Natural killer cell (primary cell): Measurements from ENCODE around the gene MMP24OS. TPM values are rescaled to one million over a fixed set of nuclear protein-coding genes. Genes with fewer than 3 reads are reported as not detected.

ENCODE experiments used
- ATAC-seq, 3 donors: fragments of 150-1000 bp in 2 of 3; fragments of 200-7000 bp in 1 of 3; cut with Tn5 transposase; 1 replicate in 1 of 3; 2 replicates in 2 of 3; pipeline ENCODE4 v1.10.0; 2021; ENCODE audit warnings: mild to moderate bottlenecking in 2 of 3, moderate library complexity in 2 of 3
- DNase-seq, 2 donors: peaks; one replicate each; pipeline versions ENCODE4 v3.0.0 to v3.0.0-alpha.2; 2013 to 2021; ENCODE audit warnings: mixed read lengths in 1 of 2
- H3K27ac ChIP-seq: one replicate; pipeline ENCODE4 v1.5.1; 2013; ENCODE audit warnings: mild to moderate bottlenecking, low read length
- H3K27me3 ChIP-seq: one replicate; pipeline ENCODE4 v1.6.1; 2013; ENCODE audit warnings: low read length; ENCODE audit not compliant: control insufficient read depth, insufficient read depth
- H3K36me3 ChIP-seq: one replicate; pipeline ENCODE4 v1.6.1; 2013; ENCODE audit warnings: low read length; ENCODE audit not compliant: control insufficient read depth, insufficient read depth
- H3K4me1 ChIP-seq: one replicate; pipeline ENCODE4 v1.6.1; 2013; ENCODE audit warnings: low read length; ENCODE audit not compliant: control insufficient read depth, insufficient read depth
- H3K4me3 ChIP-seq: one replicate; pipeline ENCODE4 v1.5.1; 2013; ENCODE audit warnings: low read length
- H3K9me3 ChIP-seq: one replicate; pipeline ENCODE4 v1.6.1; 2013; ENCODE audit warnings: low read length; ENCODE audit not compliant: control insufficient read depth, insufficient read depth
- H3K27ac Mint-ChIP-seq, 2 donors: one replicate each; pipeline ENCODE4 v1.8.0; 2022; ENCODE audit warnings: mild to moderate bottlenecking in 2 of 2, mixed read lengths in 2 of 2, moderate library complexity in 1 of 2
- H3K27me3 Mint-ChIP-seq, 2 donors: one replicate each; pipeline ENCODE4 v1.8.0; 2022; ENCODE audit warnings: low read depth in 2 of 2, mixed read lengths in 2 of 2
- H3K36me3 Mint-ChIP-seq: one replicate; pipeline ENCODE4 v1.8.0; 2022; ENCODE audit warnings: mixed read lengths
- H3K4me1 Mint-ChIP-seq, 2 donors: one replicate each; pipeline ENCODE4 v1.8.0; 2022; ENCODE audit warnings: mixed read lengths in 2 of 2
- H3K4me3 Mint-ChIP-seq: one replicate; pipeline ENCODE4 v1.8.0; 2022; ENCODE audit warnings: mild to moderate bottlenecking, moderate library complexity, mixed read lengths
- H3K9me3 Mint-ChIP-seq, 2 donors: one replicate each; pipeline ENCODE4 v1.8.0; 2022; ENCODE audit warnings: mixed read lengths in 2 of 2
- WGBS: methylation state at CpG from one replicate; pipeline ENCODE4 v1.1.7; 2013; ENCODE audit warnings: missing lambda C conversion rate; ENCODE audit not compliant: insufficient coverage; 5-methylcytosine and 5-hydroxymethylcytosine counted together
- intact Hi-C: fragments of 100-400 bp; cut with micrococcal nuclease; formaldehyde crosslinking; loops from one replicate; pipeline ENCODE4 v1.14.2; 2022
- total RNA-seq, 4 donors: library from RNA; stranded (reverse); fragments of 120-200 nt in 1 of 4; gene quantifications; one replicate each; pipeline versions ENCODE4 v1.2.3 to v1.2.4, GENCODE V29; 2013 to 2022
- TF ChIP-seq, protein P1 (sequence below): fragments of 200-600 bp; IDR thresholded peaks from one replicate; pipeline ENCODE4 v1.8.0; 2022; ENCODE audit warnings: antibody characterized with exemption

Gene MMP24OS
- total RNA-seq, 3 donors from 2014 or later (not counting 1 experiment from before 2014, with no cell fraction given): 76.5 to 92.7 (median 86.6) TPM

DNA sequence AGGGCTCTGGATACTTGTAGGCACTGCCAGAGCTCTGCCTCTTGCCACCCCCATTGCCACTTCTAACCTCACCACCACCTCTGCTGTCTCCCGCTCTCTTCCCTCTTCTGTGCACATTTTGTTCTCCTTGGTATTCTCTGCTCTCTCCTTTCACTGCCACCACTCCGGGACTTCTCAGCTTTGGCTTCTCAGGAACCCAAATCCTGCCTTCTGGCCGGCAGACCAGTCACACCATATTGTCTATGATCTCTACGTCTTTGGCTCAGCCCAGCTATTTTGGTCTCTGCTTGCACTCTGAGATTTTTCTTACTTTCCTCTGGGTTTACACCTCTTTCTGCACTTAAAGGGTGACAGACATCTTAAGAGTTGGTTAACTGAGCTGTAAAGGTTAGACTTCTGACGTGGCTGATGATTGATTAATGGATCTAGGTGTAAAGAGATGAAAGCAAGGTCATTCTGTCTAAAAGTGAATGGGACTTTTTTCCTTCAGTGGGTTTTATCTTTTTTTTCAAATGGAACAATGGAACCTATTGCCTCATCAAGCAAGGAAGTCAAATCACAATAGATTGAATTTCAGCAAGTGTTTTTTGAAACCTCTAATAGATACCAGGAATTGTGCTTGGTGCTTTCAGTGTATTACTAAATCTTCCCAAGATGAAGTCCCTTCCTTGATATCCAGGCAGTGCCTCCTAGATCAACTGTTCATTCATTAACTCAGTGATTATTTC, 37.7 kb downstream of the MMP24OS start:
- TF ChIP-seq, protein P1, sequence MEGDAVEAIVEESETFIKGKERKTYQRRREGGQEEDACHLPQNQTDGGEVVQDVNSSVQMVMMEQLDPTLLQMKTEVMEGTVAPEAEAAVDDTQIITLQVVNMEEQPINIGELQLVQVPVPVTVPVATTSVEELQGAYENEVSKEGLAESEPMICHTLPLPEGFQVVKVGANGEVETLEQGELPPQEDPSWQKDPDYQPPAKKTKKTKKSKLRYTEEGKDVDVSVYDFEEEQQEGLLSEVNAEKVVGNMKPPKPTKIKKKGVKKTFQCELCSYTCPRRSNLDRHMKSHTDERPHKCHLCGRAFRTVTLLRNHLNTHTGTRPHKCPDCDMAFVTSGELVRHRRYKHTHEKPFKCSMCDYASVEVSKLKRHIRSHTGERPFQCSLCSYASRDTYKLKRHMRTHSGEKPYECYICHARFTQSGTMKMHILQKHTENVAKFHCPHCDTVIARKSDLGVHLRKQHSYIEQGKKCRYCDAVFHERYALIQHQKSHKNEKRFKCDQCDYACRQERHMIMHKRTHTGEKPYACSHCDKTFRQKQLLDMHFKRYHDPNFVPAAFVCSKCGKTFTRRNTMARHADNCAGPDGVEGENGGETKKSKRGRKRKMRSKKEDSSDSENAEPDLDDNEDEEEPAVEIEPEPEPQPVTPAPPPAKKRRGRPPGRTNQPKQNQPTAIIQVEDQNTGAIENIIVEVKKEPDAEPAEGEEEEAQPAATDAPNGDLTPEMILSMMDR: no peak
- no peaks in the 10 kb centered on the region for H3K9me3 Mint-ChIP-seq
- no peak overlapping the region for H3K4me3 Mint-ChIP-seq
- H3K4me1 Mint-ChIP-seq: peaks cover 16 to 22% of the 10 kb centered on the region in 2 donors
- H3K36me3 Mint-ChIP-seq: no peaks in the 10 kb centered on the region
- intact Hi-C loops: no loop called here
- 69% methylated on average over 5 of the region's 5 CpGs for WGBS
- Histone ChIP-seq H3K27me3 (no peaks in the 10 kb centered on the region), H3K27ac (no peak overlapping the region), H3K9me3 (no peaks in the 10 kb centered on the region), H3K36me3 (peaks cover 4% of the 10 kb centered on the region), H3K4me1 (peaks cover 8% of the 10 kb centered on the region), H3K4me3 (no peak overlapping the region)
- H3K27me3 Mint-ChIP-seq: peaks cover 0 to 6% of the 10 kb centered on the region in 2 donors
- ATAC-seq (peak in 2 of 3 donors; percentile 29 to 72), DNase-seq (no peak)
- no peak overlapping the region for H3K27ac Mint-ChIP-seq

GRCh38 chr20:35238735-35239134, 39.2 kb downstream of the MMP24OS start:
- Histone ChIP-seq H3K27ac (no peak overlapping the region), H3K4me3 (no peak overlapping the region), H3K27me3 (no peaks in the 10 kb centered on the region), H3K9me3 (no peaks in the 10 kb centered on the region), H3K4me1 (peaks cover 8% of the 10 kb centered on the region), H3K36me3 (peaks cover 4% of the 10 kb centered on the region)
- TF ChIP-seq, protein P1: no peak
- ATAC-seq: peak in 1 of 3 donors; percentile 38
- no peak for DNase-seq
- H3K4me3 Mint-ChIP-seq: no peak overlapping the region
- H3K27ac Mint-ChIP-seq: no peak overlapping the region
- peaks cover 0 to 6% of the 10 kb centered on the region in 2 donors for H3K27me3 Mint-ChIP-seq
- H3K36me3 Mint-ChIP-seq: no peaks in the 10 kb centered on the region
- WGBS: 78% methylated on average over 4 of the region's 5 CpGs
- H3K4me1 Mint-ChIP-seq: peaks cover 16 to 22% of the 10 kb centered on the region in 2 donors
- intact Hi-C loops: no loop called here
- no peaks in the 10 kb centered on the region for H3K9me3 Mint-ChIP-seq

DNA sequence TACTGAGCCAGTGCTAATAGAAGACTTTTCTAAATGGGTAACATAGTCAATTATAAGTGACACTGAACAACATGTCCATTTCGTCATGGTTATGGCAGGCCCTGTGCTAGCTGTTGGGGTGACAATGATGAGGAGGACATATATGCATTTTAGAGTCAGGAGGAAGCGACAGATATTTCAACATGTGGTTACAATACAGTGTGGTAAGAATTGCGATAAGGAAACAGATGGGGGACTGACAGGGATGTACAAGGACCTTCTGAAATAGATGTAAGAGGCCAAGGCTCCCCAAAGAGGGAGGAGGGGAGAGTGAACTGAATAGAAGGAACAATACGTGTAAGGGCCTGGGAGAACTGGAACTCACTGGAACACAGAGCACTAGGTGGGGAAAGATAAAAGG, 39.8 kb downstream of the MMP24OS start:
- Histone ChIP-seq H3K4me3 (no peak overlapping the region), H3K36me3 (peaks cover 4% of the 10 kb centered on the region), H3K9me3 (no peaks in the 10 kb centered on the region), H3K27me3 (no peaks in the 10 kb centered on the region), H3K27ac (no peak overlapping the region), H3K4me1 (peaks cover 8% of the 10 kb centered on the region)
- Mint-ChIP-seq H3K4me3 (no peak overlapping the region), H3K27me3 (peaks cover 0 to 6% of the 10 kb centered on the region in 2 donors), H3K4me1 (peaks cover 16 to 22% of the 10 kb centered on the region in 2 donors), H3K9me3 (no peaks in the 10 kb centered on the region), H3K36me3 (no peaks in the 10 kb centered on the region), H3K27ac (no peak overlapping the region)
- TF ChIP-seq, protein P1: no peak
- ATAC-seq (no peak), DNase-seq (no peak)
- WGBS: 58% methylated on average over 4 of the region's 4 CpGs
- intact Hi-C loops: no loop called here

DNA sequence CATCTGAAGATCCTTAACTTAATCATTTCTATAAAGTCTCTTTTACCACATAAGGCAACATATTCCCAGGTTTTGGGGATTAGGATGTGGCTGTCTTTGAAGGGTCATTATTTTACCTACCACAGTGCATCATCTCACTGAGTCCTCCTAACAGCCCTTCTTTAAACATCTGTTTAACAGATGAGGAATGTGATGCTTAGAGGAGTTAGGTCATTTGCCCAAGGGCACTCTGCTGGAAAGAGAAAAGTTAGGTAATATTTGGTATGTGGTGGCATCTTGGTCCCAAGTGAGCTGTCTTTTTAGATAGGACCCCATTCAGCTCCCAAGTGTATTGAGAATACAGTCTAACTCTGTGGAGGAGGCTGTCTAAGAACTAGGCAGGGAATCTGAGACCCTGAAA, 40.4 kb downstream of the MMP24OS start:
- H3K9me3 ChIP-seq: no peaks in the 10 kb centered on the region
- no peak overlapping the region for H3K4me3 ChIP-seq
- H3K36me3 ChIP-seq: peaks cover 4% of the 10 kb centered on the region
- no peak for ATAC-seq
- Mint-ChIP-seq H3K36me3 (no peaks in the 10 kb centered on the region), H3K9me3 (no peaks in the 10 kb centered on the region), H3K4me3 (no peak overlapping the region), H3K4me1 (peaks cover 16 to 22% of the 10 kb centered on the region in 2 donors), H3K27me3 (peaks cover 0 to 6% of the 10 kb centered on the region in 2 donors), H3K27ac (no peak overlapping the region)
- TF ChIP-seq, protein P1: no peak
- no peak for DNase-seq
- H3K4me1 ChIP-seq: peaks cover 8% of the 10 kb centered on the region
- no peak overlapping the region for H3K27ac ChIP-seq
- intact Hi-C loops: no loop called here
- H3K27me3 ChIP-seq: no peaks in the 10 kb centered on the region
